Stimulated activated CD8-positive, alpha-beta memory T cell treated with anti-CD3 and anti-CD28 coated beads, Interleukin-15, amount 100 ng/mL, for 4 hours (primary cell): ENCODE data around the gene GRIP1.
"Not testable (repeated sequence)": the region's sequence is repeated elsewhere in the genome, so short reads cannot be mapped to it uniquely, and the experiment has no call there.

ENCODE experiments used
- DNase-seq, 2 donors: peaks; one replicate each; pipeline ENCODE4 v3.0.0-alpha.2; 2020; ENCODE audit warnings: low read depth in 2 of 2

GRIP1 gene

GRCh38 chr12:66320996-66321395, 357.9 kb downstream of the GRIP1 start:
- no peak for DNase-seq

GRCh38 chr12:66319266-66319954, 359.5 kb downstream of the GRIP1 start:
- no peak for DNase-seq

- no peak for DNase-seq
Observed at GRCh38 chr12:66314278-66314677, 364.6 kb downstream of the GRIP1 start.

GRCh38 chr12:66312189-66312588, 366.7 kb downstream of the GRIP1 start:
- no peak for DNase-seq

- no peak for DNase-seq
Observed at GRCh38 chr12:66309606-66310005, 369.3 kb downstream of the GRIP1 start.

- no peak for DNase-seq
Observed at GRCh38 chr12:66304296-66304900, 374.5 kb downstream of the GRIP1 start.

GRCh38 chr12:66303316-66303804, 375.5 kb downstream of the GRIP1 start:
- DNase-seq = not testable (repeated sequence)

- no peak for DNase-seq
Observed at GRCh38 chr12:66302827-66303169, 376.1 kb downstream of the GRIP1 start.

- DNase-seq = peak; percentile 90 to 95
Observed at GRCh38 chr12:66301944-66302826, 376.7 kb downstream of the GRIP1 start, which contains the start of gene HELB. HELB (plus strand) TSS chr12:66302493; CDS start chr12:66302604, 111 bp downstream.

GRCh38 chr12:66297923-66298322, 381.0 kb downstream of the GRIP1 start:
- no peak for DNase-seq
